ENCODE data around the gene HOXB3.

HOXB3 gene

DNA sequence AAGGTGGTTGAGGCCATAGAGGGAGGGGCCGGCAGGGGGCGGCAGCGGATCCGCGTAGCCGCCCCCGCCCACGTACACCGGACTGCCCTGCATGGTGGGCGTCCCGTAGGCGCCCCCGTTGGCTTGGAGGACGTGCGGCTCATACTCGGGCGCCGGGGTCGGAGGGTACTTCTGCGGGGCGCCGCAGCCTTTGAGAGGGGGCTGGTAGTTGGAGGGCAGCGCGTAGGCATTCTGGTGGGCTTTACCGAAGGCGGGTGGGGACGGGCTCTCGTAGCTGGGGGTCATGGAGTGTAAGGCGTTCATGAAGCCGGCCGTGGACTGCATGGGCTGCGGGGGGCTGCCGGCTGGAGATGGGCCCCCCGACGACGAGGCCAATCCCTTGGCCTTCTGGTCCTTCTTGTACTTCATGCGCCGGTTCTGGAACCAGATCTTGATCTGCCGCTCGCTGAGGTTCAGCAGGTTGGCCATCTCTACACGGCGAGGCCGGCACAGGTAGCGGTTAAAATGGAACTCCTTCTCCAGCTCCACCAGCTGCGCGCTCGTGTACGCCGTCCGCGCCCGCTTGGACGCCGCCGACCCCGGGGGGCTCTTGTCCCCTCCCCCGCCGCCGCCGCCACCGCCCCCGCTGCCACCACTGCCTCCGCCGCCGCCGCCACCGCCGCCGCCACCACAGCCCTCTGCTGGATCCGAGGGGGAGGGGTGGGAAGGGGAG, 39.4 kb downstream of the HOXB3 start:
- TF ChIP-seq, protein P1, sequence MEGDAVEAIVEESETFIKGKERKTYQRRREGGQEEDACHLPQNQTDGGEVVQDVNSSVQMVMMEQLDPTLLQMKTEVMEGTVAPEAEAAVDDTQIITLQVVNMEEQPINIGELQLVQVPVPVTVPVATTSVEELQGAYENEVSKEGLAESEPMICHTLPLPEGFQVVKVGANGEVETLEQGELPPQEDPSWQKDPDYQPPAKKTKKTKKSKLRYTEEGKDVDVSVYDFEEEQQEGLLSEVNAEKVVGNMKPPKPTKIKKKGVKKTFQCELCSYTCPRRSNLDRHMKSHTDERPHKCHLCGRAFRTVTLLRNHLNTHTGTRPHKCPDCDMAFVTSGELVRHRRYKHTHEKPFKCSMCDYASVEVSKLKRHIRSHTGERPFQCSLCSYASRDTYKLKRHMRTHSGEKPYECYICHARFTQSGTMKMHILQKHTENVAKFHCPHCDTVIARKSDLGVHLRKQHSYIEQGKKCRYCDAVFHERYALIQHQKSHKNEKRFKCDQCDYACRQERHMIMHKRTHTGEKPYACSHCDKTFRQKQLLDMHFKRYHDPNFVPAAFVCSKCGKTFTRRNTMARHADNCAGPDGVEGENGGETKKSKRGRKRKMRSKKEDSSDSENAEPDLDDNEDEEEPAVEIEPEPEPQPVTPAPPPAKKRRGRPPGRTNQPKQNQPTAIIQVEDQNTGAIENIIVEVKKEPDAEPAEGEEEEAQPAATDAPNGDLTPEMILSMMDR (IDR thresholded peaks at IDR 0.05; ENCODE audit: poor library complexity, severe bottlenecking), result no peak
- Histone ChIP-seq H3K9me3 (ENCODE audit: severe bottlenecking) (no peaks in the 10 kb centered on the region), H3K27me3 (ENCODE audit: insufficient read depth, poor library complexity, severe bottlenecking) (no peaks in the 10 kb centered on the region), H3K36me3 (ENCODE audit: low read depth) (peaks cover 19% of the 10 kb centered on the region), H3K27ac (ENCODE audit: poor library complexity, severe bottlenecking) (no peak overlapping the region), H3K4me1 (ENCODE audit: insufficient read depth, poor library complexity, severe bottlenecking) (no peaks in the 10 kb centered on the region), H3K4me3 (ENCODE audit: severe bottlenecking) (no peak overlapping the region)
- DNase-seq (ENCODE audit: low spot score) (no peak), ATAC-seq (ENCODE audit: low read depth) (no peak)

DNA sequence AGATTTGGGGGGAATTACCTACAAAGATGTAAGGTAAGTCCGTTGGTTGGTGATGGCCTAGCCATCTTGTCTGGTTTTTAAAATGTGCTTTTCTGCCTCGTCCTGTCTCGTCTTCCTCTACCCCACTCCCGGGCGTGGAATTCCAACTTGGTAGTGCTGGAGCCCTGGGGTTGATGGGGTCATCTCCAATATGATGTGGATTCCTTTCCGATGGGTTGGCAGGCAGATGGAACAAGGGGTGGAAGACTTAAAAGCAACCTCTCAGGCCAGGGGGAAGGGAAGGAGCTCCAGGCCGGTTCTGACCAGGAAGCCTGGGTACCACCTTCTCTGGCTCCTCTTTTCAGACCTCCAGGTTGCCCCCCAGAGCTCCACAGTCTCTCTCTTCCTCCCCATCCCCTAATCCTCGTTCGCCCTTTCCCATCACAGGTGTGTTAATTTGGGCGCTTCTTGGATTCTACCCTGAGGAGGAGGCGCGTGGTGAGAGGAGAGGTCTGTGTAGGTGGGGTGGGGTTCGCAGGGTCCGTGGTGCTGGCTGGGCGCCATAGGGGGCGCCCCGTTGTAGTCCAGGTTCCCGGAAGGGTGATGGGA, 40.0 kb downstream of the HOXB3 start:
- DNase-seq (ENCODE audit: low spot score) (no peak), ATAC-seq (ENCODE audit: low read depth) (no peak)
- H3K27me3 ChIP-seq (ENCODE audit: insufficient read depth, poor library complexity, severe bottlenecking), result no peaks in the 10 kb centered on the region
- no peak overlapping the region for H3K4me3 ChIP-seq (ENCODE audit: severe bottlenecking)
- H3K36me3 ChIP-seq (ENCODE audit: low read depth), result peaks cover 19% of the 10 kb centered on the region
- H3K27ac ChIP-seq (ENCODE audit: poor library complexity, severe bottlenecking), result no peak overlapping the region
- TF ChIP-seq, protein P1 (IDR thresholded peaks at IDR 0.05; ENCODE audit: poor library complexity, severe bottlenecking), result no peak
- H3K4me1 ChIP-seq (ENCODE audit: insufficient read depth, poor library complexity, severe bottlenecking), result no peaks in the 10 kb centered on the region
- H3K9me3 ChIP-seq (ENCODE audit: severe bottlenecking), result no peaks in the 10 kb centered on the region

DNA sequence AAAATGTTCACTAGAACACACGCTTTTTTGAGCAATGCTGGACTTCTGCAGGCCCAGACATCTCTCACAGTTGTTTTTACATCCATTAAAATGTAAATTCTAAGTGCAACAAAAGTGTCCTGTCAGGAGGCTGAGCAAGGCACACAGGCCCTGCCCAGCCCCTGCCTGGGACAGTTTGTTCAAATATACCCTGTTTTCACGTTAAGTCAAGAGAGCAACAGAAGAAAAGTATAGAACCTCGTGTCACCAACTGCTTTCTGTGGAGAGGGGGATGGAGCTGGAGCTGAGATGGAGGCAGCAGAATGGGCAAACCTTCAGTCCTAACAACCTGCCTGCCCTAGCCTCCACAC, 40.8 kb downstream of the HOXB3 start:
- Histone ChIP-seq H3K9me3 (ENCODE audit: severe bottlenecking) (no peaks in the 10 kb centered on the region), H3K4me3 (ENCODE audit: severe bottlenecking) (no peak overlapping the region), H3K27ac (ENCODE audit: poor library complexity, severe bottlenecking) (no peak overlapping the region), H3K36me3 (ENCODE audit: low read depth) (peaks cover 19% of the 10 kb centered on the region), H3K27me3 (ENCODE audit: insufficient read depth, poor library complexity, severe bottlenecking) (no peaks in the 10 kb centered on the region), H3K4me1 (ENCODE audit: insufficient read depth, poor library complexity, severe bottlenecking) (no peaks in the 10 kb centered on the region)
- ATAC-seq (ENCODE audit: low read depth) (no peak), DNase-seq (ENCODE audit: low spot score) (no peak)
- TF ChIP-seq, protein P1 (IDR thresholded peaks at IDR 0.05; ENCODE audit: poor library complexity, severe bottlenecking), result no peak

DNA sequence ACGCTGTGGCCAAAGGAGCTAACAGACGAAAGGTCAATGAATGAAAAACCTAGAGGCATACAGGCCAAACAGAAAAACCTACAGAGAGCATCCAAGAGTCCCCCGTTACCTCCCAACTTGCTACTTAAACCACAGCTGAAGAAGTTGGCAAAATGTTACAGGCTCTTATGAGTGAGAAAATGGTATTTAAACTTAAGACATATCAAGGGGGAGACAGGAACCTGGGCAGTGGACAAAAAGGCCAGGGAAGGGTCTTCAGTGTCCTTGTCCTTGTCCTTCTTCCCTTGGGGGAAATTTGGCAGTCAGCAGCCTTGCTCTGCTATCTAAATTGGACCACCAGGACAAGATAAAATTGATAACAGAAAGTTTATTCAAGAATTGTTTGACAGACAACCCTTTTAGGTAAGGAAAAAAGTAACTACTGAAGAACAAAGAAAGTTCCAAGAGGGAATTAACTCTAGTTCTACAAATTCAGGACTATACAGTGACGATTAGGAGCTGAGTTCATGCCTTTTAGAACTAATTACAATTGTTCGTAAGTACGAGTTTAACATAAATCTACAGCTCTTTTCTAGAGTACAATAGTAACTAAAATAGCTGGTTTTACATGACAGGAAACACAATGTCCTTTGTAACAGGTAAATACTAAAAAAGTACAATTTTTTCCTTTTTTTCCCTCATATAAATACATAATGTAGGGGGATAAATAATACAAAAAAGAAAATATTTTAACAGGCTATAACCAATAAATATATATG, 41.3 kb downstream of the HOXB3 start:
- no peak overlapping the region for H3K27ac ChIP-seq (ENCODE audit: poor library complexity, severe bottlenecking)
- H3K9me3 ChIP-seq (ENCODE audit: severe bottlenecking), result no peaks in the 10 kb centered on the region
- no peak for ATAC-seq (ENCODE audit: low read depth)
- no peak overlapping the region for H3K4me3 ChIP-seq (ENCODE audit: severe bottlenecking)
- no peaks in the 10 kb centered on the region for H3K27me3 ChIP-seq (ENCODE audit: insufficient read depth, poor library complexity, severe bottlenecking)
- TF ChIP-seq, protein P1 (IDR thresholded peaks at IDR 0.05; ENCODE audit: poor library complexity, severe bottlenecking), result no peak
- H3K36me3 ChIP-seq (ENCODE audit: low read depth), result peaks cover 16% of the 10 kb centered on the region
- H3K4me1 ChIP-seq (ENCODE audit: insufficient read depth, poor library complexity, severe bottlenecking), result no peaks in the 10 kb centered on the region
- DNase-seq (ENCODE audit: low spot score), result no peak
